GM12872 (cell line): ENCODE data around the gene CHTOP.
A peak's percentile ranks its signal among the peaks of the same experiment; 100 is the strongest.

Experiments used
- TF ChIP-seq, protein P1 (sequence below): IDR thresholded peaks from 3 replicates; pipeline ENCODE4 v1.5.1; 2011; ENCODE audit warnings: low read depth, mild to moderate bottlenecking, low read length, moderate library complexity; ENCODE audit not compliant: insufficient read depth

CHTOP gene

GRCh38 chr1:153623101-153623500 is 10.8 kb upstream of the CHTOP start:
- TF ChIP-seq, protein P1, sequence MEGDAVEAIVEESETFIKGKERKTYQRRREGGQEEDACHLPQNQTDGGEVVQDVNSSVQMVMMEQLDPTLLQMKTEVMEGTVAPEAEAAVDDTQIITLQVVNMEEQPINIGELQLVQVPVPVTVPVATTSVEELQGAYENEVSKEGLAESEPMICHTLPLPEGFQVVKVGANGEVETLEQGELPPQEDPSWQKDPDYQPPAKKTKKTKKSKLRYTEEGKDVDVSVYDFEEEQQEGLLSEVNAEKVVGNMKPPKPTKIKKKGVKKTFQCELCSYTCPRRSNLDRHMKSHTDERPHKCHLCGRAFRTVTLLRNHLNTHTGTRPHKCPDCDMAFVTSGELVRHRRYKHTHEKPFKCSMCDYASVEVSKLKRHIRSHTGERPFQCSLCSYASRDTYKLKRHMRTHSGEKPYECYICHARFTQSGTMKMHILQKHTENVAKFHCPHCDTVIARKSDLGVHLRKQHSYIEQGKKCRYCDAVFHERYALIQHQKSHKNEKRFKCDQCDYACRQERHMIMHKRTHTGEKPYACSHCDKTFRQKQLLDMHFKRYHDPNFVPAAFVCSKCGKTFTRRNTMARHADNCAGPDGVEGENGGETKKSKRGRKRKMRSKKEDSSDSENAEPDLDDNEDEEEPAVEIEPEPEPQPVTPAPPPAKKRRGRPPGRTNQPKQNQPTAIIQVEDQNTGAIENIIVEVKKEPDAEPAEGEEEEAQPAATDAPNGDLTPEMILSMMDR, result no peak

DNA sequence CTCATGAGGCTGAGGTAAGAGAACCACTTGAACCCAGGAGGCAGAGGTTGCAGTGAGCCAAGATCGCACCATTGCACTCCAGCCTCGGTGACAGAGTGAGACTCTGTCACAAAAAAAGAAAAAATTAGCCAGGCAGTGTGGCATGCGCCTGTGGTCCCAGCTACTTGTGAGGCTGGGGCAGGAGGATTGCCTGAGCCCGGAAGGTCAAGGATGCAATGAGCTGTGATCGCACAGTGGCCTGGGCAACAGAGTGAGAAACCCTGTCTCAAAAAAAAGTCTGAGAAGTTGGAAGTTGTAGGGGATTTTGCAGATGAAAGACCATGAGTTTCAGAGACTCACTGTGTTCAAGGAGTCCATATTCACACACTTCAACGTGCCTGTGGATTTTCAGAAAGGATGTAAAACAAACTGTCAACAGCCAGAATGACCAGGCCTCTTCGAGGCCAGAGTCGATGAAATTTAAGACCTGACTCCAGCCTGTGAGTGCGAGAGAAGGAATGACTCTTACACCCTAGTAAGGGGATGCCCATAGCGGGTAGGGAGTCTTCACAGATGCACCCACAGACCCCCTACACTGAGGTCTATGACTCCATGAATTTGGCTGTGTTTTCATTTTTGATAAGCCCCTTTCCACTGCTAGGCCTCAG is 8.8 kb upstream of the CHTOP start:
- TF ChIP-seq, protein P1, result no peak

DNA sequence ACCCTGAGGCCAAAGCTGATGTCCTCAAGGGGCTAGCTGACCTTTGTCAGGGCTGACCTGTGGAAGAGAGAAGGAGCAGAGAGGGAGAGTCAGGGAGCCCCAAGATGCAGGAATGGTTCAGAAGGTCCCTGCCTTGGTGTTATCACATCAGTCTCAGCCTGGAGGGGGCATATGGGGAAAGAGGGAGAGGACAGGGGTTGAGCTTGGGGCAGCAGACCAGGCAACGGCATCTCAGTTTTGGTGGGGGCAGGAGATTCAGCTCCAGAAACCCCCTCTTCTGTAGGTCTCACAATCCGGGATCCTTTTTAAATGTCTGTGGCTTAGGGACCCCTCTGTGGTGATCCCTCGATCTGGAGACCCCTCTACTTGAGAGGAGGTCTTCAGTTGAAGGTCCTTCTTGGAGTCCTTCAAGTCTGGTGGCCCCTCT is 7.4 kb upstream of the CHTOP start:
- TF ChIP-seq, protein P1, result no peak

DNA sequence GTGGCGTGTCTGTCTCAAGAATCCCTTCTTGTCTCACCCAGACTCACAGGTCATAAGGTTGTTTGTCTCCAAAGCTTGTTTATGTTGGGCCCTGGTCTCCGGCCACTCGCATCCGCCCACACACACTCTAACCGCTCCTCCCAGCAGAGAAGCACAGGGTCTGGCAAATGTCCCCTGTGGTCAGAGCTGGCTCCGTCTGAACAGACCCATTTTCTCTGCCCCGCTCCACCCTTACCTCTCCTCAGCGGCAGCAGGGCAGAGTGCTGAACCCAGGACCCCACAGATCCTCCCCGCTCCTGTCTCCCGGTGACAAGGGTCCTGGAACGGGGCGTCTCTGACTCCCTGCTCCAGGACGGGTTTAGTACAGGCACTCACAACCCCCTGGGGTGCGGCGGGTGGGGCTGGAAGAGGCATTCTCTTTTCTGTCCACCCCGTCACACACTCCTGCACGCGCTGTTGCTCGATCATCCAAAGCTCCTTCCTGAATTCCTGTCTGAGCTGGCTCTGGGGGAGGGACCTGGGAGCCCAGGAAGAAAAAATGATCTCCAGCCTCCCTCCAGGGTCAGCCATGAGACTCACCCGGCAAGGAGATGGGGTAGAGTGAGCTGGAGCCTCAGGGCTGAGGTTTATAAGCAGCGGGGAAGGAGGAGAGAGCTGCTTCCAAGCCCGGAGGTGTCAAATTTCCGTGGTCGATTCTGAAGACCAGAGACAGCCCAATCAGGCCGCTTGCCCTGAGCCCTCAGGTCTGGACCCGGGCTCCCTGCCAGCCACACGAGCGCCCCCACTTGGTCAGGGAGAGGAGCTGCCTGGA is 6.8 kb upstream of the CHTOP start, which contains the start of gene S100A13:
Gene S100A13 (minus strand): TSS at position 602 of the 811 bp plus-strand sequence. CDS start 1,033 bp downstream, outside the sequence.
- TF ChIP-seq, protein P1, result peak; percentile 80

- TF ChIP-seq, protein P1, result no peak
Observed at GRCh38 chr1:153627715-153628626, 5.9 kb upstream of the CHTOP start, which contains the start of gene S100A1. Gene S100A1, plus strand, starts transcription at chr1:153628434. Its CDS starts 2,088 bp downstream, at chr1:153630522.

- TF ChIP-seq, protein P1, result no peak
Observed at GRCh38 chr1:153628638-153629342, 5.1 kb upstream of the CHTOP start.
